ENCODE measurements around the gene PADI1.
A peak's percentile ranks its signal among the peaks of the same experiment; 100 is the strongest.

Gene PADI1

DNA sequence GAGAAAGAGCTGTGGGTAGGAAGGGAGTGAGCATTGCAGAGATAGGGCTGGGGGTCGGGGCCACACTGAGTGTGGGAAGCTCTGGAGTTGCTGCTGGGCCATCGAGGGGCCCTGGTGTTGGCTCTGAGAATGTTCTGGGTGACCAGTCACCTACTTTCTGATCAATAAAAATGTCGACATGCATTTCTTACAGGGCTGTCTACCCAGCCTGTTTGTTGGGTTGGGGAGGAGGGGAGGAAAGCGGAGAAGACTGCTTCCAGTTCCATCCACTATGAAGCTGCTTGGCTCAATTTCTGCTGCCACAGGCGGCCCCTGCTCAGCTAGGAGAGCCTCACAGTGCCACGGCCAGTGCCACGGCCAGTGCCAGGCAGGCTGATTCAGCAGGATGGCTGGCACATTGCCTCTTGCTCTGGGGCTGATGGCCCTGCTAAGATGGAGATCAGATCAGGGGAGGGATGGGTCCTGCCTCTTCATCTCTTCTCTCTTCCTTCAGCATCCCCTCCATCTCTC is 40.9 kb downstream of the PADI1 start:
- no peak for DNase-seq

DNA sequence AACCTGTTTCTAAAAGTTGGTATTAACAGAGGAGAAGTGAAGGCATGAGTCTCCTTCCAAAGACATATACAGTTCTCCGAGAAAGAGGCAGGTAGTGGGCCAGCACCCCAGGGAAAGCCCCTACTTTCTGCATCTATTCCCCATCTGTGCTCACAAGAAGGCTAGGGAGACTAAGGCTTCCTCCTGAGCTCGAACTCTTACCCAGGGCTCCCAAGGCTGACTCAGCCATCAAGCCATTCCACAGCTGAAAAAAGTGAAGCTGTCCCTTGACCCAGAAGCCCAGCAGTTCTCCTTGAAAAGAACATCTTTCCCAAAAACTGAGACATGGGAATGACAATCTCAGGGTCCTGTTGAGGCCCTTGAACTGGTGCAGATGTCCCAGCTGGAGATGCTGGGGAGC is 42.0 kb downstream of the PADI1 start:
- no peak for DNase-seq

DNA sequence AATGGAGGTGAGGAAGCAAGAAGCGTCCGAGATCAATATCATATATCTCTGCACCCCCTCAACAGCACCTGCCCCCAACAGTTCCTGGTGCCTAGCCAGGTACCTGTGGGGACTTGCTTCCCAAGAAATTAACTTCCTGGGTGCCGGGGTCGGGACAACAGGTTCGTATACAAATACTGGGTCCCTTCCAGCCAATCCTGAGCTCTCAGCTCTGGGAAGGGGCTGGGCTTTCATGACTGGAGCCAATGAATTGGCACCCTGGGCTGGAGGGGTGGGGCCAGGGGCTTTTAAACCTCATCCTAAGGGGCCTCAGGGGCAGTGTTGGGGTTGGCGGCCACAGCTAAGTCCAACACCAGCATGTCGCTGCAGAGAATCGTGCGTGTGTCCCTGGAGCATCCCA is 43.9 kb downstream of the PADI1 start, which contains the start of gene PADI3:
TSS of gene PADI3 (plus strand) at position 318 of the 400 bp plus-strand sequence. CDS start at position 358, 40 bp downstream.
- no peak for DNase-seq

DNA sequence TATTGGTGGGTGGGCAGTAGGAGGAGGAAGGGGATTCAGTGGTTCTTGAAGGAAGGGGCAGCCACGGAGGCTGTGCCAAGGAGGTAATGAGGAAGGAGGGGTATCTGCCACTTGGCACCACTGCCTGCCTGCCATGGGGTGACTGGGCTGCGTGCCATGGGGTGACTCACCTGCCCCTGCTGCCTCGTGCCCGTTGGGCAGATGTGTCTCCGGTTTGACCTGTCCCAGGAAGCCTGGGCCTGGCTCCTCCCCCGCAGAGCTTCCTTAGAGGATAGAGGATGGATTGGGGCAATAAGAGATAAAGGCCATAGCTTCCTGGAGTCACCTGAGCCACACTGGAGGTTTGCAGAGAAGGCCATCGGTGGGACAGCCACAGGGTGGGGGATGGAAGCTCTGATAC is 45.7 kb downstream of the PADI1 start:
- no peak for DNase-seq

DNA sequence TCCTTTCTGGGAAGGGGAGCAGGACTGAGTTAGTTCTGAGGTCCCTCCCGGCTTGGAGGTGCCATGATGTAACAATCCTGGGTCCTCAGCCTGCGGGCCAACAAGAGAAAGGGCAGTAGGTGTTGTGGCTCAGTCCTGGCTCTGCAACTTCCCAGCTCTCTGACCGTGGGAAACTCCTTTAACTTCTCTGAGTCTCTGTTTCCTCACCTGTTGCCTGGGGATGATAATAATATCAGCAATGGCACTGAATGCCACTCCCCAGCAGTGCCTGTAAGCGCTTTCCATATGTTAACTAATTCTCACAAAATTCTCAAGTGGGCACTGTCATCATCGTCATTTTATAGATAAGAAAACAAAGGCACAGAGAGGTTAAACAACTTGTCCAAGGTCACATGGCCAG is 46.3 kb downstream of the PADI1 start:
- no peak for DNase-seq

DNA sequence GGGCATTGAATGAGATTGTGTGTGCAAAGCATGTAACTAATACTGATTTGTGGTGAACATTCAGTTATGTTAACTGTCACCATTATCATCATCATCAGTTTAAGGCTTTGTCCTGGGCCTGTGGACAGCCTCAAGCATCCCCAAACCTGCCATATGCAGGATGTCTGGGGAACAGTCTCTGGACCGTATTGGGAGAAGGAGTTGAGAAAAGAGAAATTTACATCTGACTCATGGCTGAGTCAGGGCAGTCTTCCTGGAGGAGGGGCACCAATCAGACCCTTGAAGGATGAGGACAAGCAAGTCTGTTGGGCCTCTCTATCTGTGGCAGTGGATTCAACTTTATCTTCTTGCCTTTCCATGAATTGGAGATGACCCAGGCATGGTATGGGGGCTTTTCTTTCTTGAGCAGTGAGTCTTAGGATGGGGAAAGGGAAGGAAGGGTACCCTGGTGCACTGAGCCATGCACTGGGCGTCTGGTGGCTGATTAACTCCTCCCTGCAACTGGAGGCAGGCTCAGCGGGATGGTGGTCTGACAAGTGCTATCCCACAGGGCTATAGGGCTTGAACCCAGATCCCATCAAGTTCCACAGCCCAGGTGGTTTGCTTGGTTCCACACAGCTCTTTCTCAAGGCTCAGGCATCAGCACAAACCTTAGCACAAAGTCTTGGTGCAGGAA is 46.9 kb downstream of the PADI1 start:
- DNase-seq = no peak

DNA sequence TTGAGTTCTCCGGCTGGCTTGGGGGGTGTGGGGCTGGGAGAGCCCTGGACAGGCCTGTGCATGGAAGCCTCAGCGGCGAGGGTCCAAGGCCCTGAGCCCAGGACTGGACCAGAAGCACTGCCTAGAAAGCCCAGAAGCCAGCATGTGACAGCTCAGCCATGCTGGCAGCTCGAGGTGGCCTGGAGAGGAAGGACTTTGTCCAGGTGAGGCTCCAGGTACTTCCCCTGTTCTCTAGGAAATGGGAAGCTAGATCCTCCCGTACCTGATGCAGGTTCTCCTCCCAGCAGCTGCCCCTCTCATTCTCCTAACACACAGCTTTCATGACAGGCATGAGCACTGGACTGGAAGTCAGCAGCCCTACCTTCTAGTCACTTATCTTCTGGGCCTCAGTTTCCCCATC is 50.4 kb downstream of the PADI1 start:
- DNase-seq = no peak

DNA sequence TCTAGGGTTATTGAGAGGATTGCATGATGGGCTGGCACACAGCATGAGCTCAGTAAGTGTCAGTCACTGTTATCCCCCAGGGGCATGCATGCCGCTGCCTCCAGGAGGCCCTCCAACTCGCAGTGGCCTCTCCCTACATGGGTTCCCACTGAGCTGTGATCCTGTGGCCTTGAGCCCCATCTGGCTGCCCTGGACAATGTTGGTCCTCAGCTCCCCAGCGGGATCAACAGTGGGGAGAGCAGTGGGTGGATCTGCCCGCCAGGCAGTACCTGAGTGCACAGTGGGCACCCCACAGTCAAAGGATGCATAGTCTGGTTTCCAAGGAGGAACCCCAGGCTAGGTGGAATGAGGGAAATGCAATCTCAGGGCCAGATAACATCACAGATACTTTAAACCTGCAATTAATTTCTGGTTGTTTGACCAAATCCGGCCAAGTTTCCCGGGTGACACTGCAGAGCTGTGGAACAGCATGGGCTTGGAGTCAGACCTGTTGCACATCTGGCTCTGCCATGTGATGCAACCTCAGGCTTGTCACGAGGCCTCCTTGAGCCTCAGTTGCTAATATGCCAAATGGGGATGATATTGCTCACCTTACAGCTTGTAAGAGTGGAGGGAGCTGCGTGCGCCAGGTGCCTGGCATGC is 53.3 kb downstream of the PADI1 start:
- no peak for DNase-seq

DNA sequence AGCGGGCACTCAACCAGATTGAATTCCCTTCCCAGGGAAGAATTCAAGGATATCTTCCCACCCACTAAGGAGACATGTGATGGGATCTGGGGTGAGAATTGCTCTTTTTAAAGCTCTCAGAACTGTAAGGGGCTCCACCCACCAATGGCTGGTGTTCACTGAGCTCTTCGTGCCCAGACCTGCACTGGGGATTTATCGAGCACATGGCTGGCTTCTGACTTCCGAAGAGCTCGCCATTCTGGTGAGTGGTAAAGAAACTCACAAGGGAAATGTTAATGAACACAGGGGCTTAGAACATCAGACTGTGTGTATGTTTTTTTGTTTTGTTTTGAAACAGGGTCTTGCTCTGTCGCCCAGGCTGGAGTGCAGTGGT is 53.8 kb downstream of the PADI1 start:
- DNase-seq = no peak

DNA sequence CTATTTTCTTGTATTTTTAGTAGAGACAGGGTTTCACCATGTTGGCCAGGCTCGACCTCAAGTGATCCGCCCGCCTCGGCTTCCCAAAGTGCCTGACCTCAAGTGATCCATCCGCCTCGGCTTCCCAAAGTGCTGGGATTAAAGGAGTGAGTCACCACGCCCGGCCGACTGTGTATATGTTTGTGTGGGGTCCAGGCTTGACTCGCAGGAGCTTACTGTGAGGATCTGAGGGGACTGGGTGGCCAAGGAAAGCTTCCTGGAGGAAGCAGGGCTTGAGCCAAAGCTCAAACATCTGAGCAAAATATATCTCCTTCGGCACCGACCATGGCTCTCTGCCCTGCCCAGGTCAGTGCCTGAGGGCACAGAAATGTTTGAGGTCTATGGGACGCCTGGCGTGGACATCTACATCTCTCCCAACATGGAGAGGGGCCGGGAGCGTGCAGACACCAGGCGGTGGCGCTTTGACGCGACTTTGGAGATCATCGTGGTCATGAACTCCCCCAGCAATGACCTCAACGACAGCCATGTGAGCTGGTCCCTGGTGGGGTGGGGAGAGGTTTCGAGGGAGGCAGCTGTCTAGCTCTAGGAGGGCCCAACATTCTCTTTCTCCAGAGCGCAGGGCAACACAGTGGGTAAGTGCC is 54.4 kb downstream of the PADI1 start:
- no peak for DNase-seq

DNA sequence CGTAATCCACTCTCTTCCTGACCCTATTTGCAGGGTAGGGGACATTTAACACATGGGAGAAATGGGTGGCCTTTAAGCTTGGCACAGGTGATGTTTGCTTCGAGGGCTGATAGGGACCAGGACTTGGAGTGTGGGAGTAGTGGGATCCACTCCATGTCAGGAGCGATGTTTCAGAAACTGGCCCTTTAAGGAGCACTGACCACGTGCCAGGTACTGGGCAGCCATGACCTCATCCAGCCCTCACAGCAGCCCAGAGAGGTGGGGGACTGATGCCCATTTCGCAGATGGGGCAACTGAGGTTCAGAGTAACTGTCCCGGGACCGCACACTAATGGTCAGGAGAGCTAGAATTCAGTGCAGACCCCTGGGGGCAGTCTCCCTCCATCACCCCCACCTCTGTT is 55.3 kb downstream of the PADI1 start:
- DNase-seq = no peak

DNA sequence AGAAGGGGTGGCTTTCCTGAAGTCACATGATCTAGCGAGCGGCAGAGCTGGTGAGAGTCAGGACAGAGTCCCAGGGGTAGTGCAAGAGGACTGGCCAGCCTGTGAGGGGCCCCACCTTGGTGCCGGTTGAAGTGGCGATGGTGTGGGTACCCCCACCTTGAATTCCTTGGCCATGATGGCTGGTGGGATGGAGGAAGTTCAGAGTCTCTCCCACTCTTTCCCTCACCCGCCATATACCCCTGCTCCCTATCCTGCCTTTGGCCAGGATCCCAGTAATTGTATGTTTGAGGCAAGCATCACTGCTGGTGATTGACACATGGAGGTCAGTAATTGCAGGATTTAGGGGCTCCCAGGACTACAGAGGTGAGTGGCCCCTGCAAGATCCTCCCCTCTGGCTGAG is 55.8 kb downstream of the PADI1 start:
- DNase-seq = no peak

DNA sequence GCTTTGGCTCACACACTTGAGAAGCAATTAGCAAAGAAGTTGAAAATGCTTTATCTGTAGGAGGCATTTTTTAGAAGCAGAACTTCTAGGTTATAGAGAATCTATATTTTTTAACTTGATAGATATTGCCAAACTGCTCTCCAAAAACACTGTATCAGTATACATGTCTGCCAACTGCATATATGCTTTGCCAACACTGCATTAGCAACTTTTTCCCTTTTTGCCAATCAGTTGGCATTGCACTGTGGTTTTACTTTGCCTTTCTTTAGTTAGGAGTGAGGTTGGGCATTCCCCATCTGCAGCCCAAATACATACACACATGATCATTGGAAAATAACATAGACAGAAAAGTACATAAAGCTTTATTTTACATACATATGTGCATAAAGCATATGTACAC is 59.0 kb downstream of the PADI1 start:
- no peak for DNase-seq

DNA sequence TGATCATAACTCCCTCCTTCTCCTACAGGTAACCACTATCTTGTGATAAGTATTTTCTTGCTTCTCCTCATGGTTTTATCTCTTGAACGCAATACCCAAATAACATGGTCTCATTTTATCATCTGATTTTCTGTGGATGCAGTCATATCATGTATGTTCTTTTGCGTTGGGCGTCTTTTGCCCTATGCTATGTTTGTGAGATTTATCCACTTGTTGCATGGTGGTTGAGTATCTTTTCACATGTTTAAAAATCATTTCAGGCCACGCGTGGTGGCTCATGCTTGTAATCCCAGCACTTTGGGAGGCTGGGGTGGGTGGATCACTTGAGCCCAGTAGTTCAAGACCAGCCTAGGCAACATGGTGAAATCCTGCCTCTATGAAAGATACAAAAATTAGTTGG is 59.5 kb downstream of the PADI1 start:
- no peak for DNase-seq

DNA sequence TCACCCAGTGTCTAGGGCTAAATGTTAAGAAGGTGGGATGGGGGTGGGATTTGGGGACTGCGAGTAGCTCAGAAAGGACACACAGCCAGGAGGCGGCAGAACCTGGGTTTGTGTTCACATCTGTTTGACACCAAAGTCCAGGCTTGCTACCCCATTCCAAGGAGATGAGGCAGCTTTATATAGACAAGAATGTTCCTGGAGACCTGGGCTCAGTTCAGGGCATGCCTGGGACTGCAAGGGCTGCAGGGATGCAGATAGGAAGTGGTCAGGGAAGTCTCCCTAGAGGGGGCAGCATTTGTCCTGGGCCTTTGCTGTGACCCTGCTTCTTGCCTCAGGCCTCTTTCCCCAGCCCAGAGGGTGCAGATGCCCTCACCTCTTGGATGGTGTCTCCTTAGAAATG is 60.2 kb downstream of the PADI1 start:
- DNase-seq = no peak

DNA sequence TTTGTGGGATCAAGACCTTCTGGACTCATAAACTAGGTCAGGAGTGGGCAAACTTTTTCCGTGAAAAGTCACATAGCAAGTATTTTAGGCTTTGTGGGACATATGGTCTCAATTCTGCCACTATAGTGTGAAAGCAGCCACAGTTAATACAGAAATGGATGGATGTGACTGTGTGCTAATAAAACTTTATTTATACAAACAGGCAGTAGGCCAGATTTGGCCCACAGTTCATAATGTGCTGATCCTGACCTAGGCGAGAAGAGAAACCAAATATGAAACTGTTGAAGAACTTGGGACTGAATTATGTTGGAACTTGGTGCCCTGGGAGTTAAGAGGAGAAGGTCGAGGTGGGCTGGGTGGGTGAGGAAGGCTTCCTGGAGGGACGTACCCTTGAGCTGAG is 61.0 kb downstream of the PADI1 start:
- no peak for DNase-seq

DNA sequence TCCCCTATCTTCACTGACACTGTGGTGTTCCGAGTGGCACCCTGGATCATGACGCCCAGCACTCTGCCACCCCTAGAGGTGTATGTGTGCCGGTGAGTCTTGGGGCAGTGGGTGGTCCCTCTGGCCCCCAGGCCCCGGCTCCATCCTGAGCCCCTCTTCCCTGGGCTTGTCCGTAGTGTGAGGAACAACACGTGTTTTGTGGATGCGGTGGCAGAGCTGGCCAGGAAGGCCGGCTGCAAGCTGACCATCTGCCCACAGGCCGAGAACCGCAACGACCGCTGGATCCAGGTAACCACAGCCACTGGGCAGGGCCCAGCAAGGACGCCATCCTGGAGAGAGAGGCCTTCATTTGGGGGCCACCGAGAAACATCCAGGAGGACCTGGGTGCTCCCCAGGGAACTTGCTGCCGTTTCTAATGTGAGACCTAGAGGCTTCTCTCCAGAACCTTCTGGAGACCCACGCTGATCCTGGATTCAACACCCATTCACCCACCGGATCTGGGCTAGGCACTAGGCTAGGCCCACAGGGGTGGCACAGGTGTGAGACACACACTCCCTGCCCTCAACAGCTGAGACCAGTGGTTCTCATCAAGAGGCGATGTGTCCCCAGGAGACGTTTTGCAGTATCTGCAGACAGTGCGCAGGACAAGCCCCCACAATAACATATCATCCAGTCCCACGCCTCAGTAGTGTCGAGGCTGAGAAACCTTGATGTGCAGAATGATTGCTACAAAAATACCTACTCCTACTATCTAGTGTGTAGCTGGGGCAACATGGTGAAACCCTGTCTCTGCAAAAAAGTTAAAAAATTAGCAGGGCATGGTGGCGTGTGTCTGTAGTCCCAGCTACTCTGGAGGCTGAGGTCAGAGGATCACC is 66.2 kb downstream of the PADI1 start:
- DNase-seq = no peak

DNA sequence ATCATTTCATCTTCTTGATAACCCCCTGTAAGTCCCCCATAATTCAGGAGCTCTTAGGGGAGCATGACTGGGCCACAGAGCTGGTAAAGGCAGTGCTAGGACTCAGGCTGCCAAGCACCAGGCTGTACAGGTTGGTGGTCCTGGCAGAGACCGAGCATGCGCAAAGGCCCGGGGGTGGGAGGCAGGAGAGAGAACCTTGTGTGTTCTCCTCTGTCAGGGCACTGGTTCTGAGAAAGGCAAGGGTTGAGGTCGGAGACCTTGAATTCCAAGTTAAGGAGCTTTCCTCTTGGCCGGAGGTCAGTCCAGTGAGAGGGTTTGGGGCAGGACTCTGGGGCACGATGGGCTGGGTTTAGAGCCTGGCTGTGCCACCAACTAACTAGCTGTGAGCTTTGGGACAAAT is 67.1 kb downstream of the PADI1 start:
- no peak for DNase-seq

DNA sequence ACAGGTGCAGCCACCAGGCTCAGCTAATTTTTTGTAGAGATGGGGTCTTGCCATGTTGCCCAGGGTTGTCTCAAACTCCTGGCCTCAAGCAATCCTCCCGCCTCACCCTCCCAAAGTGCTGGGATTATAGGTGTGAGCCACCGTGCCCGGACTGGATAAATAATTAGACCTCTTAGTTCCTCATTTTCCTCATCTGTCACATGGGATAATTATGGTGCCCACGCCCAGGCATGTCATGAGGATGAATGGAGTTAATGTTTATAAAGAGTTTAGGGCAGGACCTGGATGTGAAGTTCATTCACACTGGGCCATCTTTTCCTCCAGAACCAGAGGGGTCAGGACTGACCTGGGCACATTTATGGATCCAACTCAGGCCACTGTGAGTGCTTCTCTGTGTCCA is 67.7 kb downstream of the PADI1 start:
- DNase-seq = no peak

DNA sequence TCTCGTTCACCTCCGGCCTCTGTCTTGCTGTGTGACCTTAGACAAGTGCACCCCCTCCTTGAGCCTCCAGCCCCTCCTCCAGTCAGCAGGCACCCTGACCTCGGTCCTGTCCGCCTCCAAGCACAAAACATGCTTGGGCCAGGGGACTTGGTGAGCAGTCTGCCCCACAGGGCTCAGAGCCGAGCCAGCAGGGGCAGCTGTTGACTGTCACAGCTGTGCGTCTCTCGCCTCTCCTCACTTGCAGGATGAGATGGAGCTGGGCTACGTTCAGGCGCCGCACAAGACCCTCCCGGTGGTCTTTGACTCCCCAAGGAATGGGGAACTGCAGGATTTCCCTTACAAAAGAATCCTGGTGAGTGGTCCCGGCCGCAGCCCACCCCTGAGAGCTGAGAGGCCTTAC is 68.2 kb downstream of the PADI1 start:
- no peak for DNase-seq

DNA sequence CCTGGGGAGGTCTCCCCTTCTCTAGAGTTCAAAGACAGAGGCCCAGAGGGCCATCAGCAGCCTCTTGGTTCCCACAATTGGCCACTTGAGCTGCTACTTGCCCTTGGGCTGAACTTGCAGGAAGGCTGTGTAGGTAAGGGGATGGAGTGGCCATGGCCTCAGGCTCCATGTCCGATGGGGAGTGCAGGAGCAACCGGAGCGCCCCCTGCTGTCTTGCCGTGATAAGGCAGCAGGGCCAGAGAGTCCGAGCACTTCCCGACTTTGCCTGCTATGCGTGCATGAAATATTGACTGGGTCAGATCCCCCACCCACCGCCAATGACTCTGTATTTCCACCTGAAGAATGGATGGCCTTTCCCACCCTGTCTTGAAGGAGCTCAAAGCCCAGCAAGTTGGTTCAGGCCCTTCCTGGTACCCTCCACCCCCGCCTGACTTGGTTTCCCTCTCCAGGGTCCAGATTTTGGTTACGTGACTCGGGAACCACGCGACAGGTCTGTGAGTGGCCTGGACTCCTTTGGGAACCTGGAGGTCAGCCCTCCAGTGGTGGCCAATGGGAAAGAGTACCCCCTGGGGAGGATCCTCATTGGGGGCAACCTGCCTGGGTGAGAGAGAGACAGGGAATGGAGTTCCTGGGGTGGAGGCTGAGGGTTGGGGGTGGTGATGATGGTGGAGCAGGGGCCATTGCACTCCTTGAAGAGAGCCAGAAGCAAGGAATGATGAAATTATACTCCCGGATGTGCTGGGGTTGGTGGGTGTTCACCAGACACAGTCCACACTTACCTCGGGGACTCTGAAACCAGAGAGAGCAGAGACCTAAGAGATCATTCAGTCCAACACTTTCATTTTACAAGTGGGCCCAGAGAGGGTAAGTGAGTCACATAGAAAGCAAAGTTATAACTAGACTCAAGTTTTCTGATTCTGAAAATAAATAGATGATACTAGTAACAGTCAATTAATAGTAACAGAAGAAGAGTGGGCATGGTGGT is 69.5 kb downstream of the PADI1 start:
- DNase-seq = peak; percentile 6

DNA sequence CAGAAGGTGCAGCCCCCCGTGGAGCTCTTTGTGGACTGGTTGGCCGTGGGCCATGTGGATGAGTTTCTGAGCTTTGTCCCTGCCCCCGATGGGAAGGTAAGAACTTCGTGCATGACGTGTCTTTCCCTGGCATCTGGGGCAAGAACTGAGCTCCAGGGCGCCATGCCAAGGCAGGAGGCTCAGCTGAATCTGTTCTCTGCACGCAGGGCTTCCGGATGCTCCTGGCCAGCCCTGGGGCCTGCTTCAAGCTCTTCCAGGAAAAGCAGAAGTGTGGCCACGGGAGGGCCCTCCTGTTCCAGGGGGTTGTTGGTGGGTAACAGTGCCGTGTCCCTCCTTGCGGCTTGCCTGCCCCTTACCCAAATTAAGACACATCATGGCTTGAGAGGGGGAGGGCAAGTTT is 71.6 kb downstream of the PADI1 start:
- DNase-seq = no peak
